Measurements from ENCODE around the gene SCIN.

The SCIN gene

GRCh38 chr7:12583176-12583575 is 12.7 kb downstream of the SCIN start:
- H3K4me3 ChIP-seq (ENCODE audit: low read depth, low read length): no peak overlapping the region
- TF ChIP-seq, protein P1, sequence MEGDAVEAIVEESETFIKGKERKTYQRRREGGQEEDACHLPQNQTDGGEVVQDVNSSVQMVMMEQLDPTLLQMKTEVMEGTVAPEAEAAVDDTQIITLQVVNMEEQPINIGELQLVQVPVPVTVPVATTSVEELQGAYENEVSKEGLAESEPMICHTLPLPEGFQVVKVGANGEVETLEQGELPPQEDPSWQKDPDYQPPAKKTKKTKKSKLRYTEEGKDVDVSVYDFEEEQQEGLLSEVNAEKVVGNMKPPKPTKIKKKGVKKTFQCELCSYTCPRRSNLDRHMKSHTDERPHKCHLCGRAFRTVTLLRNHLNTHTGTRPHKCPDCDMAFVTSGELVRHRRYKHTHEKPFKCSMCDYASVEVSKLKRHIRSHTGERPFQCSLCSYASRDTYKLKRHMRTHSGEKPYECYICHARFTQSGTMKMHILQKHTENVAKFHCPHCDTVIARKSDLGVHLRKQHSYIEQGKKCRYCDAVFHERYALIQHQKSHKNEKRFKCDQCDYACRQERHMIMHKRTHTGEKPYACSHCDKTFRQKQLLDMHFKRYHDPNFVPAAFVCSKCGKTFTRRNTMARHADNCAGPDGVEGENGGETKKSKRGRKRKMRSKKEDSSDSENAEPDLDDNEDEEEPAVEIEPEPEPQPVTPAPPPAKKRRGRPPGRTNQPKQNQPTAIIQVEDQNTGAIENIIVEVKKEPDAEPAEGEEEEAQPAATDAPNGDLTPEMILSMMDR (IDR thresholded peaks at IDR 0.05; ENCODE audit: low read depth, low read length): no peak

GRCh38 chr7:12583922-12584321 is 13.4 kb downstream of the SCIN start:
- no peak overlapping the region for H3K4me3 ChIP-seq (ENCODE audit: low read depth, low read length)
- TF ChIP-seq, protein P1 (IDR thresholded peaks at IDR 0.05; ENCODE audit: low read depth, low read length): no peak

DNA sequence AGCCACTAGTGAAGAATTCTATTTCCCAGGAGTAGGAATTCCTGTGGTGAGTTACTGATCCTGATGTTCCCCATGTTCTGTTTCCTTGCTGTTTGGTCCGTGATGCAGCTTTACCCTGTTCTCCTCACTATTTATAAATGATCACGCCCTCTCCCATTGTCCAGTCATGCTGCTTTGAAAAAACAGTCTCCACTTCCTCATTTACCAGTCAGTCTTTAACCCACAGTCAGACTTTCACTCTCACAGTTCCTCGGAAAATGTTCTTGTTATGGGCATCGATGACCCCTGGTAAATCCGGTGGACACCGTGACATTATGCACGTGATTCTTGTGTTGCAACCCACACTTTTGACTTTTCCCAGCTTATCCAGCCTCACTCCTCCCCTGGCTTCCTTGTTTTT is 14.4 kb downstream of the SCIN start:
- TF ChIP-seq, protein P1 (IDR thresholded peaks at IDR 0.05; ENCODE audit: low read depth, low read length): no peak
- no peak overlapping the region for H3K4me3 ChIP-seq (ENCODE audit: low read depth, low read length)

- H3K4me3 ChIP-seq (ENCODE audit: low read depth, low read length): no peak overlapping the region
- TF ChIP-seq, protein P1 (IDR thresholded peaks at IDR 0.05; ENCODE audit: low read depth, low read length): no peak
These were observed 15.8 kb downstream of the SCIN start for GRCh38 chr7:12586271-12586670.

DNA sequence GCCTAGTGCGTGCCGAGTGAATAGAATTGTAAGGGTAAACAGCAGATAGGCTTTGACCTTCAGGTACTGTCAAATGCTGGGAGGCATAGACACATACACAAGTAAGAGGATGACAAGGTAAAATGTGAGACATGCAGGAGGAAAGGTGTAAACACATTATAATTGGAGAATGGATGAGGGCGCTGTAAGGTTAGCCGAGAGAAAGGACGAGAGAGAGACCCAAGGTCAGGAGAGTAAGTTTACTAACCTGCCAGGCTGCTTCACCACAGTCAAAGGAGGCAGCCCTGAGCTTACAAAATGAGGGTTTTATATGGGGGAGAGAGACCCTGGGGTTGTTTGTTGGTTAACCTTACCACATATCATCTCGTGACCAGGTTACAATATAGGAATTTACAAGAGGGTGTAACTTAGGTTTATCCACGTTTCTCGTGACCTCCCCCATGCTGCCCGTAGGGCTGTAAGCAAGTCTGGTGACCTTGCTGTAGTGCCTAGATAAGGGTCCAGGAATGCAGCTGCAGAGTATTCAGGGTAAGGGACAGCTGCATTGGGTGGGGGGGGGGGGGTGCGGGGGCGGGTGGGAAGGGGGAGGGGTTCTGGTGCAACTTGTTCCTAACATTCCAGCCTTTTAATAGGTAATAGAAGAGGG is 17.9 kb downstream of the SCIN start:
- no peak overlapping the region for H3K4me3 ChIP-seq (ENCODE audit: low read depth, low read length)
- TF ChIP-seq, protein P1 (IDR thresholded peaks at IDR 0.05; ENCODE audit: low read depth, low read length): no peak

- TF ChIP-seq, protein P1 (IDR thresholded peaks at IDR 0.05; ENCODE audit: low read depth, low read length): no peak
These were observed 20.0 kb downstream of the SCIN start for GRCh38 chr7:12590559-12590958.

GRCh38 chr7:12594122-12594897 is 23.8 kb downstream of the SCIN start:
- H3K4me3 ChIP-seq (ENCODE audit: low read depth, low read length): no peak overlapping the region
- TF ChIP-seq, protein P1 (IDR thresholded peaks at IDR 0.05; ENCODE audit: low read depth, low read length): no peak

More at GRCh38 chr7:12590559-12590958, 20.0 kb downstream of the SCIN start:
- H3K4me3 ChIP-seq (ENCODE audit: low read depth, low read length): no peak overlapping the region

Measured in WI38 (cell line).